Uterus (tissue), 2 donors: ENCODE measurements around the gene TUB.

Source experiments
- CTCF ChIP-seq, 4 experiments: fragments of 200-600 bp in 2 of 4; fragments of 450-650 bp in 2 of 4; sonication (generic) in 2 of 4; IDR thresholded peaks; one replicate each; pipeline ENCODE4 v1.5.1; 2016 to 2019; ENCODE audit warnings: antibody characterized with exemption in 4 of 4, mild to moderate bottlenecking in 2 of 4, moderate library complexity in 1 of 4
- POLR2A ChIP-seq, 2 donors: fragments of 450-650 bp; IDR thresholded peaks; one replicate each; pipeline ENCODE4 v1.6.1; 2016; ENCODE audit warnings: antibody characterized with exemption in 2 of 2, mild to moderate bottlenecking in 1 of 2, moderate library complexity in 1 of 2

GRCh38 chr11:8094656-8095055, 13.6 kb downstream of the TUB start:
- TF ChIP-seq CTCF (IDR thresholded peaks at IDR 0.05) (no peak), POLR2A (IDR thresholded peaks at IDR 0.05) (no peak)
